ENCODE data around the gene NCOA3. TPM values are rescaled to one million over a fixed set of nuclear protein-coding genes. Genes with fewer than 3 reads are reported as not detected.

The NCOA3 gene
- total and polyA plus RNA-seq, 2 donors: 11.4 to 20.3 TPM

- Histone ChIP-seq H3K27me3 (ENCODE audit: control insufficient read depth in 2 of 2, insufficient read depth in 1 of 2, low read length in 1 of 2) (no peaks in the 10 kb centered on the region), H3K4me1 (ENCODE audit: control insufficient read depth in 2 of 2, insufficient read depth in 2 of 2, low read length in 2 of 2) (no peaks in the 10 kb centered on the region), H3K27ac (ENCODE audit: low read depth in 1 of 2, low read length in 1 of 2) (no peak overlapping the region), H3K4me3 (ENCODE audit: low read length in 2 of 2) (no peak overlapping the region), H3K9me3 (ENCODE audit: control insufficient read depth in 2 of 2, insufficient read depth in 1 of 2, low read length in 1 of 2) (no peaks in the 10 kb centered on the region), H3K36me3 (ENCODE audit: control insufficient read depth in 2 of 2, insufficient read depth in 2 of 2, low read length in 1 of 2) (peaks cover 36 to 43% of the 10 kb centered on the region in 2 donors)
- DNase-seq (ENCODE audit: low read depth in 6 of 9, low spot score in 9 of 9): no peak
- WGBS: 99% methylated on average over 4 of the region's 4 CpGs
Measured at GRCh38 chr20:47642118-47642517, 140.4 kb downstream of the NCOA3 start.

GRCh38 chr20:47642624-47643023 is 140.9 kb downstream of the NCOA3 start:
- no peak overlapping the region for H3K4me3 ChIP-seq (ENCODE audit: low read length in 2 of 2)
- H3K9me3 ChIP-seq (ENCODE audit: control insufficient read depth in 2 of 2, insufficient read depth in 1 of 2, low read length in 1 of 2): no peaks in the 10 kb centered on the region
- no peak overlapping the region for H3K27ac ChIP-seq (ENCODE audit: low read depth in 1 of 2, low read length in 1 of 2)
- WGBS: 96% methylated on average over 4 of the region's 4 CpGs
- H3K36me3 ChIP-seq (ENCODE audit: control insufficient read depth in 2 of 2, insufficient read depth in 2 of 2, low read length in 1 of 2): peaks cover 37 to 46% of the 10 kb centered on the region in 2 donors
- no peaks in the 10 kb centered on the region for H3K27me3 ChIP-seq (ENCODE audit: control insufficient read depth in 2 of 2, insufficient read depth in 1 of 2, low read length in 1 of 2)
- no peaks in the 10 kb centered on the region for H3K4me1 ChIP-seq (ENCODE audit: control insufficient read depth in 2 of 2, insufficient read depth in 2 of 2, low read length in 2 of 2)
- DNase-seq (ENCODE audit: low read depth in 6 of 9, low spot score in 9 of 9): no peak

GRCh38 chr20:47645632-47646031 is 143.9 kb downstream of the NCOA3 start:
- Histone ChIP-seq H3K9me3 (ENCODE audit: control insufficient read depth in 2 of 2, insufficient read depth in 1 of 2, low read length in 1 of 2) (no peaks in the 10 kb centered on the region), H3K4me3 (ENCODE audit: low read length in 2 of 2) (no peak overlapping the region), H3K27me3 (ENCODE audit: control insufficient read depth in 2 of 2, insufficient read depth in 1 of 2, low read length in 1 of 2) (no peaks in the 10 kb centered on the region), H3K36me3 (ENCODE audit: control insufficient read depth in 2 of 2, insufficient read depth in 2 of 2, low read length in 1 of 2) (peaks cover 32 to 42% of the 10 kb centered on the region in 2 donors), H3K4me1 (ENCODE audit: control insufficient read depth in 2 of 2, insufficient read depth in 2 of 2, low read length in 2 of 2) (no peaks in the 10 kb centered on the region), H3K27ac (ENCODE audit: low read depth in 1 of 2, low read length in 1 of 2) (no peak overlapping the region)
- DNase-seq (ENCODE audit: low read depth in 6 of 9, low spot score in 9 of 9): no peak
- WGBS: 72% methylated on average over 2 of the region's 2 CpGs

GRCh38 chr20:47647994-47648393 is 146.3 kb downstream of the NCOA3 start:
- Histone ChIP-seq H3K36me3 (ENCODE audit: control insufficient read depth in 2 of 2, insufficient read depth in 2 of 2, low read length in 1 of 2) (peaks cover 39 to 50% of the 10 kb centered on the region in 2 donors), H3K4me3 (ENCODE audit: low read length in 2 of 2) (no peak overlapping the region), H3K9me3 (ENCODE audit: control insufficient read depth in 2 of 2, insufficient read depth in 1 of 2, low read length in 1 of 2) (no peaks in the 10 kb centered on the region), H3K27ac (ENCODE audit: low read depth in 1 of 2, low read length in 1 of 2) (no peak overlapping the region), H3K27me3 (ENCODE audit: control insufficient read depth in 2 of 2, insufficient read depth in 1 of 2, low read length in 1 of 2) (no peaks in the 10 kb centered on the region), H3K4me1 (ENCODE audit: control insufficient read depth in 2 of 2, insufficient read depth in 2 of 2, low read length in 2 of 2) (no peaks in the 10 kb centered on the region)
- no peak for DNase-seq (ENCODE audit: low read depth in 6 of 9, low spot score in 9 of 9)
- WGBS: 98% methylated on average over 7 of the region's 7 CpGs

GRCh38 chr20:47648943-47649342 is 147.3 kb downstream of the NCOA3 start:
- H3K4me3 ChIP-seq (ENCODE audit: low read length in 2 of 2): no peak overlapping the region
- H3K4me1 ChIP-seq (ENCODE audit: control insufficient read depth in 2 of 2, insufficient read depth in 2 of 2, low read length in 2 of 2): no peaks in the 10 kb centered on the region
- DNase-seq (ENCODE audit: low read depth in 6 of 9, low spot score in 9 of 9): no peak
- H3K36me3 ChIP-seq (ENCODE audit: control insufficient read depth in 2 of 2, insufficient read depth in 2 of 2, low read length in 1 of 2): peaks cover 42 to 55% of the 10 kb centered on the region in 2 donors
- H3K27me3 ChIP-seq (ENCODE audit: control insufficient read depth in 2 of 2, insufficient read depth in 1 of 2, low read length in 1 of 2): no peaks in the 10 kb centered on the region
- H3K9me3 ChIP-seq (ENCODE audit: control insufficient read depth in 2 of 2, insufficient read depth in 1 of 2, low read length in 1 of 2): no peaks in the 10 kb centered on the region
- 97% methylated on average over 6 of the region's 6 CpGs for WGBS
- H3K27ac ChIP-seq (ENCODE audit: low read depth in 1 of 2, low read length in 1 of 2): no peak overlapping the region

GRCh38 chr20:47652301-47652700 is 150.6 kb downstream of the NCOA3 start:
- no peak for DNase-seq (ENCODE audit: low read depth in 6 of 9, low spot score in 9 of 9)

GRCh38 chr20:47652794-47653193 is 151.1 kb downstream of the NCOA3 start:
- WGBS: 100% methylated on average over 2 of the region's 2 CpGs
- no peak overlapping the region for H3K27ac ChIP-seq (ENCODE audit: low read depth in 1 of 2, low read length in 1 of 2)
- H3K4me1 ChIP-seq (ENCODE audit: control insufficient read depth in 2 of 2, insufficient read depth in 2 of 2, low read length in 2 of 2): no peaks in the 10 kb centered on the region
- H3K9me3 ChIP-seq (ENCODE audit: control insufficient read depth in 2 of 2, insufficient read depth in 1 of 2, low read length in 1 of 2): no peaks in the 10 kb centered on the region
- H3K4me3 ChIP-seq (ENCODE audit: low read length in 2 of 2): no peak overlapping the region
- DNase-seq (ENCODE audit: low read depth in 6 of 9, low spot score in 9 of 9): no peak
- H3K36me3 ChIP-seq (ENCODE audit: control insufficient read depth in 2 of 2, insufficient read depth in 2 of 2, low read length in 1 of 2): peaks cover 40 to 44% of the 10 kb centered on the region in 2 donors
- no peaks in the 10 kb centered on the region for H3K27me3 ChIP-seq (ENCODE audit: control insufficient read depth in 2 of 2, insufficient read depth in 1 of 2, low read length in 1 of 2)

More at GRCh38 chr20:47652301-47652700, 150.6 kb downstream of the NCOA3 start:
- Histone ChIP-seq H3K27me3 (ENCODE audit: control insufficient read depth in 2 of 2, insufficient read depth in 1 of 2, low read length in 1 of 2) (no peaks in the 10 kb centered on the region), H3K9me3 (ENCODE audit: control insufficient read depth in 2 of 2, insufficient read depth in 1 of 2, low read length in 1 of 2) (no peaks in the 10 kb centered on the region), H3K36me3 (ENCODE audit: control insufficient read depth in 2 of 2, insufficient read depth in 2 of 2, low read length in 1 of 2) (peaks cover 40 to 45% of the 10 kb centered on the region in 2 donors), H3K27ac (ENCODE audit: low read depth in 1 of 2, low read length in 1 of 2) (no peak overlapping the region), H3K4me1 (ENCODE audit: control insufficient read depth in 2 of 2, insufficient read depth in 2 of 2, low read length in 2 of 2) (no peaks in the 10 kb centered on the region), H3K4me3 (ENCODE audit: low read length in 2 of 2) (no peak overlapping the region)
- WGBS: 97% methylated on average over 3 of the region's 3 CpGs

- no peaks in the 10 kb centered on the region for H3K27me3 ChIP-seq (ENCODE audit: control insufficient read depth in 2 of 2, insufficient read depth in 1 of 2, low read length in 1 of 2)
- WGBS: 77% methylated on average over 2 of the region's 2 CpGs
- H3K4me3 ChIP-seq (ENCODE audit: low read length in 2 of 2): no peak overlapping the region
- H3K4me1 ChIP-seq (ENCODE audit: control insufficient read depth in 2 of 2, insufficient read depth in 2 of 2, low read length in 2 of 2): no peaks in the 10 kb centered on the region
- DNase-seq (ENCODE audit: low read depth in 6 of 9, low spot score in 9 of 9): no peak
- no peaks in the 10 kb centered on the region for H3K9me3 ChIP-seq (ENCODE audit: control insufficient read depth in 2 of 2, insufficient read depth in 1 of 2, low read length in 1 of 2)
- H3K36me3 ChIP-seq (ENCODE audit: control insufficient read depth in 2 of 2, insufficient read depth in 2 of 2, low read length in 1 of 2): peaks cover 34 to 41% of the 10 kb centered on the region in 2 donors
- H3K27ac ChIP-seq (ENCODE audit: low read depth in 1 of 2, low read length in 1 of 2): no peak overlapping the region
Measured at GRCh38 chr20:47653869-47654268, 152.2 kb downstream of the NCOA3 start.

GRCh38 chr20:47654370-47654769 is 152.7 kb downstream of the NCOA3 start:
- Histone ChIP-seq H3K27me3 (ENCODE audit: control insufficient read depth in 2 of 2, insufficient read depth in 1 of 2, low read length in 1 of 2) (no peaks in the 10 kb centered on the region), H3K36me3 (ENCODE audit: control insufficient read depth in 2 of 2, insufficient read depth in 2 of 2, low read length in 1 of 2) (peaks cover 32 to 41% of the 10 kb centered on the region in 2 donors), H3K9me3 (ENCODE audit: control insufficient read depth in 2 of 2, insufficient read depth in 1 of 2, low read length in 1 of 2) (no peaks in the 10 kb centered on the region), H3K4me3 (ENCODE audit: low read length in 2 of 2) (no peak overlapping the region), H3K27ac (ENCODE audit: low read depth in 1 of 2, low read length in 1 of 2) (no peak overlapping the region), H3K4me1 (ENCODE audit: control insufficient read depth in 2 of 2, insufficient read depth in 2 of 2, low read length in 2 of 2) (no peaks in the 10 kb centered on the region)
- WGBS: 98% methylated on average over 1 of the region's 1 CpG
- no peak for DNase-seq (ENCODE audit: low read depth in 6 of 9, low spot score in 9 of 9)

GRCh38 chr20:47655635-47656034 is 153.9 kb downstream of the NCOA3 start:
- Histone ChIP-seq H3K27me3 (ENCODE audit: control insufficient read depth in 2 of 2, insufficient read depth in 1 of 2, low read length in 1 of 2) (no peaks in the 10 kb centered on the region), H3K27ac (ENCODE audit: low read depth in 1 of 2, low read length in 1 of 2) (no peak overlapping the region), H3K36me3 (ENCODE audit: control insufficient read depth in 2 of 2, insufficient read depth in 2 of 2, low read length in 1 of 2) (peaks cover 32 to 41% of the 10 kb centered on the region in 2 donors), H3K9me3 (ENCODE audit: control insufficient read depth in 2 of 2, insufficient read depth in 1 of 2, low read length in 1 of 2) (no peaks in the 10 kb centered on the region), H3K4me3 (ENCODE audit: low read length in 2 of 2) (no peak overlapping the region), H3K4me1 (ENCODE audit: control insufficient read depth in 2 of 2, insufficient read depth in 2 of 2, low read length in 2 of 2) (no peaks in the 10 kb centered on the region)
- DNase-seq (ENCODE audit: low read depth in 6 of 9, low spot score in 9 of 9): no peak
